RCC 7860 (cell line): ENCODE data around the gene OR51L1.
A peak's percentile ranks its signal among the peaks of the same experiment; 100 is the strongest.
"Not testable (repeated sequence)": the region's sequence is repeated elsewhere in the genome, so short reads cannot be mapped to it uniquely, and the experiment has no call there.

ENCODE experiments used
- DNase-seq: peaks from one replicate; pipeline ENCODE4 v3.0.0-alpha.2; 2015; ENCODE audit warnings: low spot score
- FAIRE-seq: peaks from 2 replicates; lab custom pipeline; 2012; peaks lifted over from hg19 to GRCh38; lab: Jason Lieb, UNC

The OR51L1 gene, protein sequence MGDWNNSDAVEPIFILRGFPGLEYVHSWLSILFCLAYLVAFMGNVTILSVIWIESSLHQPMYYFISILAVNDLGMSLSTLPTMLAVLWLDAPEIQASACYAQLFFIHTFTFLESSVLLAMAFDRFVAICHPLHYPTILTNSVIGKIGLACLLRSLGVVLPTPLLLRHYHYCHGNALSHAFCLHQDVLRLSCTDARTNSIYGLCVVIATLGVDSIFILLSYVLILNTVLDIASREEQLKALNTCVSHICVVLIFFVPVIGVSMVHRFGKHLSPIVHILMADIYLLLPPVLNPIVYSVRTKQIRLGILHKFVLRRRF

GRCh38 chr11:4994551-4994950 lies at the start of gene OR51L1:
Gene OR51L1 (plus strand): TSS chr11:4994851. CDS start chr11:4998983, 4,132 bp downstream.
- FAIRE-seq (no peak), DNase-seq (no peak)

GRCh38 chr11:4947505-4947904 lies 47.1 kb upstream of the OR51L1 start, which contains the start of gene OR51A4:
Gene OR51A4 (minus strand): TSS chr11:4947605. CDS start chr11:4947100, 505 bp downstream.
- DNase-seq (no peak), FAIRE-seq (no peak)

- FAIRE-seq, DNase-seq: not testable (repeated sequence)
These were observed 39.0 kb upstream of the OR51L1 start, which contains the start of gene OR51A2 for GRCh38 chr11:4955613-4956012. Gene OR51A2 (minus strand): TSS chr11:4955713. CDS start chr11:4955713, 0 bp downstream.

DNA sequence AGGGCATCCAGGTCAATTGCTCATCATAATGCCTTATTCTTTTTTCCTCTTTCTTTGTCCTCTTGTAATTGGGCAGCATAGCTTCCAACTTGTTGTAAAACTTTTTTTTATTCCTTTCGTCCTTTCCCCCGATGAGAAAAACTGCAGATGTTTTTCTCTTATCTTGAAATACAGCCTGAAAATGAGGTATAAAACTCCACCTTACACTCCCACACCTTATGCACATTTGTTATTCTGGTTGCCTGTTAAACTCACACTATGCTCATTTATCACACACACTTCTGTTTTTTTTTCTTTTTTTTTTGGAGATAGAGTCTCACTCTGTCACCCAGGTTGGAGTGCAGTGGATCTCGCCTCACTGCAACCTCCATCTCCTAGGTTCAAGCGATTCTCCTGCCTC lies 37.3 kb upstream of the OR51L1 start:
- FAIRE-seq: no peak
- DNase-seq: no peak

DNA sequence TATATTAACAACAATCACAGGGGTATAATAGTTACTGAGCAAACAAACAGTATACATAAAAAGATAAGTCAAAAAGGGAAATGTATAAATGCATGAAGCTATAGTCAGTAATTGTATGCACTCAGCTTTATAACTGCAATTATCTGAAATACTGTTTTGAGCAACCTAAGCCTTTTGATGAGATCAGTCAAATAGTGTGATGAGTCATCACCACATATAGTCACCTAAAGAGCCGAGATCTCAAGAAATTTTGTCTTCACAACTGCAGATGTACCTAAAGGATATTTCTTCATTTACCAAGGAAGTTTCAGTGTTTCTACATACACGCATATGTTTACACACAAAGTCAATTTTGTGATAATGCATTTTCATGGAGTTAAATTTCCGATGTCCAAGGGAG lies 33.8 kb upstream of the OR51L1 start:
- no peak for DNase-seq

GRCh38 chr11:4962816-4963215 lies 31.8 kb upstream of the OR51L1 start:
- no peak for DNase-seq

More for the DNA sequence above, 33.8 kb upstream of the OR51L1 start:
- no peak for FAIRE-seq

GRCh38 chr11:4975436-4975835 lies 19.2 kb upstream of the OR51L1 start:
- FAIRE-seq (no peak), DNase-seq (no peak)

More at GRCh38 chr11:4962816-4963215, 31.8 kb upstream of the OR51L1 start:
- FAIRE-seq: no peak

DNA sequence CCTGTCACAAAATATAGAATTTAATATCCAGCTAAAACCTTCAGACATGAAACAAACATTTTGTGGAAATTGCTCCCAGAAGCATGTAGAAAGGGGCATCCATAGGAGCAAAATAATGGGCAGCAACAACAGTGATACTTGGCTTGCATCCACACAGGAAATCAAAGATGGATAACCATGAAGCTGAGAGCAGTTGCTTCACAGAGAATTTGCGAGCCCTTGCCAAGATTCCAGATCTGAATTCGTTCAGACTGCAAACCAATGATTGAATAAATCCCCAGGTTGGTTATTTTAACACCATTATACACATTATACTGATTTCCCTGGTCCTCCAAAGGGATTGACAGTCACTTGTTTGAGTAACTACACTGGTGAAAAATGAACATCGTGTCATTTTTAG lies 15.6 kb upstream of the OR51L1 start:
- DNase-seq (no peak), FAIRE-seq (no peak)

DNA sequence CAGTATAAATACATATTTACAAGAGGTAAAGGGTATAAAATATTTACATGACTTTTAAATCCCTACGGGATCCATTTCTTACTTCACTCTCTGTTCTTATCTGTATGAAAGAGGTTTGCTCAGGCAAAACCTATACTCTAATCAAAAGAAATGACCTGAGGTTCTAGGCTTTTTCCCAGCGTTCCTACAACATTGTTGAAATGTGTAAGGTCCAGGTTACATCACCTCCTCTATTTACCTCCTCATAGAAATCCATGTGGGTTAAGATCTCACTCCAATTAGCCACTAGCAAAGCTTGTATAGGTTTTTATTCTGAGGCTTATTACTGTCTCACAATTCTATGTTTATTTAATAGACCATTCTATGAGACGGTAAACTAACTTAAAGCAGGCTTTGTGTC lies 12.0 kb upstream of the OR51L1 start:
- DNase-seq: no peak
- no peak for FAIRE-seq

DNA sequence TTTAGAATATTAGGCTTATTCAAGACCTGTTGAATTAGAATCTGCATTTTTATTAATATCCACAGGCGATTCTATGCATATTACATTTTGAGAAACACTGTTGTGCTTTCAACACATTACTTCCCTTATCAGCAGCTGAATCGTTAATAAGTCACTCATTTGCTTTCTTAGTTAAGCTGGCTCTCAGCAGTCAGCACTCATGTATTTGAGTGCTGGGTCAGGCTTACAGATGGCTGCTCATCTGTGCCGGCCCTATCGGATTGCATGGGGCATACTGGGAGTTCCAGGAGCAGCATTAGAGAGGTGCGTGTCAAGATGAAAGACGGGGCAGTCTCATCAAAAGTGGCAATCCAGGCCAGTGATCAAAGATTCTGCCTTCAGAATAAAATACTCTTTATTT lies 10.8 kb upstream of the OR51L1 start:
- FAIRE-seq: peak; percentile 32
- peak; percentile 43 for DNase-seq

DNA sequence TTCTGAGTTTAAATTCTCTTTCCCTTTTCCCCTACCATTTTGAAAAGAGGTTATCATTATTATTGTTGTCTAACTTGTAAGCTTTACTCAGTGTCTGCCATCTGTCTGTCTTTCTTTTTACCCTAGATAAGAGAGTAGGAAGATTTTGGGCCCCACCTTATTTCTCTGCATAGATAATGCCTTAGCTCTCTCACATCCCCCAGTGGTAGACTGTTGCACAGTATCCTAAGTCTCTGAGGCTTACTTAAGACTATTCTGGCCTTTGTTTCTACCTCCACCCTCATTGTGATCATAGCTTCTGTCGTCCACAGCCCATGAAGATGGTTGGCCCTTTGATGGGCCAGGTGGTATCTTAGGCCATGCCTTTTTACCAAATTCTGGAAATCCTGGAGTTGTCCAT lies 3.6 kb upstream of the OR51L1 start:
- DNase-seq (no peak), FAIRE-seq (no peak)

GRCh38 chr11:5004424-5005274 lies 10.0 kb downstream of the OR51L1 start:
- FAIRE-seq: no peak

DNA sequence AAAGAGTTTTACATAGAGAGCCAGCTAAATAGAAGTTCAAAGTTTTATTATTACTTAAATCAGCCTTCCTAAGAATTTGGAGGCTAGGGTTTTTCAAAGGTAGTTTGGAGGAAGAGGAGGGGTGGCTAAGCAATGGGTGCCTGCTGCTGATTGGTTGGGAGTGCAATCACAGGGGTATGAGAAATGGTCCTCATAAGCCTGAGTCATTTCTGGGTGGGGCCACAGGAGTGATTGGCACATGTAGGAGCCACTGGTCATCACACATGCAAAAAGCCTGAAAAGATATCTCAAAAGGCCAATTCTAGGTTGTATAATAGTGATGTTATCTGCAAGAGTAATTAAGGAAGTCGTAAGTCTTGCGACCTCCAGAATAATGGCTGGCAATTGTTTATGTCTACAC lies 12.9 kb downstream of the OR51L1 start:
- FAIRE-seq: no peak
- no peak for DNase-seq

More at GRCh38 chr11:5004424-5005274, 10.0 kb downstream of the OR51L1 start:
- no peak for DNase-seq

DNA sequence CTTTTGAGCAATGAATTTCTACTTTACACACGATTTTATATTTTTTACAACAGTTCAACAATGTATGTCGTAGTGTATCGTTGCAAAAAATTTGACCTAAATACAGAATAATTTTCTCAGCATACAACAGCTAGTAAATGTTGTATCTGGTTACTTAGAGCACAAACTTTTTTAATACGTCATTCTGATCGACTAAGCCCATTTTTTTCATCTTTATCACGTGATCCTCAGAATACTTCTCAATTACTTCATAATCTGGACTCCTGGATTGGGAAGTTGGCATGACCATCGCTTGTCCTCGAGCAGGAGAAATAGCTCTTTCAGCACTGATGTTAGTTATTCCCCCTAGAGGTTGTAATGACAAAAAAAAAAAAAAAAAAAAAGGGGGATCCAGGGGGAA lies 16.6 kb downstream of the OR51L1 start:
- DNase-seq: no peak
- FAIRE-seq: no peak

DNA sequence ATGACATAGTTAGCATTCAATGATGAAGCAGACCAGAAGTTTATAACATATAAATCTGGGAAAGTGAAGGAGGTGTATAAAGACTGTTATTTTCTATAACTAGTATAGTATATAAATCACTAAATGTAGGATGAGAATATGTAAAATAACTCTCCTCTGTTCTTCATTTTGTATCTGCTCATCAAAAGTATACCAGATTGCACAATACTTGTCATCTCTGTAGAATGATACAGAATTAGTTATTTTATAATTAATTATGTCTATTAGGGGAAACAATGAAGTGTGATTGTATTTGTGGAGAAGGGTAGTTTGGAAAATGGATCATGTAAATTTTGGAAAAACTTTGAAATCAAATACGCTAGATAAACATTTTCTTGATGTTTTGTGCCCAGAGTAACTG lies 18.4 kb downstream of the OR51L1 start:
- DNase-seq: no peak
- FAIRE-seq: no peak

- FAIRE-seq (no peak), DNase-seq (no peak)
These were observed 27.3 kb downstream of the OR51L1 start for GRCh38 chr11:5021996-5022395.

GRCh38 chr11:5036669-5037068 lies 42.0 kb downstream of the OR51L1 start:
- FAIRE-seq (no peak), DNase-seq (no peak)

DNA sequence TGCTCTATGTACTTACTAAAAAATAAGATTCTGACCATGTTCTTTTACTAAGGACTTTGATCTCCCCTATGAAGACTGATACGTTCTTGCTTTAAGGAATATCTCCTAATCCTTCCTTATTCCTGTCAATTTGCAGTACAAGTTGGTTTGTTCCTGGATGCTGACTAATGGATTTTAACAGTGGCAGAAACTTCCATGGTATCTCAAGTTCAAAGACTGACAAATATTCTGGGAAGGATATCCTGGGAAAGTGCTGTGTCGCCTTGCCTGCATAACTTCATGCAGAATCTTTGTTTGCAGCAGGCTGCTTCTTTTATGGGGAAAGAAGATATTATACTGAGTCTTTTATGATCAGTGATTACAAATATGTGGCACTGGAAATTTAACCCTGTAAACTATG lies 43.3 kb downstream of the OR51L1 start:
- DNase-seq (no peak), FAIRE-seq (no peak)

- FAIRE-seq (no peak), DNase-seq (no peak)
These were observed 43.7 kb downstream of the OR51L1 start for GRCh38 chr11:5038341-5038740.

DNA sequence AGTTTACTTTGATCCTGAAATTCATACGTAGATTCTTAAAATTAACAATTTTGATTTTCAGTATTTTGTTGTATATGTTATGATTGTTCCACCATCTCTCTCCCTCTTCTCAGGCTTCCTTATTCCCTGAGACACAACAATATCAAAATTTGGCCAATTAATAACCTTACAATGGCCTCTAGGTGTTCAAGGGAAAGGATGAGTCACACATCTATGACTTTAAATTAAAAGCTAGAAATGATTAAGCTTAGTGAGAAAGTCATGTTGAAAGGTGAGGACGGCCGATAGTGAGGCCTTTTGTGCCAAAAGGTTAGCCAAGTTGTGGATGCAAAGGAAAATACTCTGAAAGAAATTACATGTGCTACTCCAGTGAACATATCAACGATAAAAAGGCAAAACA lies 46.2 kb downstream of the OR51L1 start:
- no peak for FAIRE-seq
- DNase-seq: no peak

DNA sequence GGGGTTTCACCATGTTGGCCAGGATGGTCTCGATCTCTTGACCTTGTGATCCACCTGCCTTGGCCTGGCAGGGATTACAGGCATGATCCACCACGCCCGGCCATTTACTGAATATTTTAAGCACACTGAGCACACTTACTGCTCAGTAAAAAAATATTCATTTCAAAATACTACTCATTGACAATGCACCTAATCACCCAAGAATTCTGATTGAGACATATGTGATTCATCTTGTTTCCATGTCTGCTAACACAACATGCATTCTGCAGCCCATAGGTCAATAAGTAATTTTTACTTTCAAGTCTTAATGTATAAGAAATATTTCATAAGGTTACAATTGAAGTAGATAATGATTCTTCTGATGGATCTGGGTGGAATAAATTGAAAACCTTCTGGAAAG lies 47.4 kb downstream of the OR51L1 start:
- FAIRE-seq (no peak), DNase-seq (no peak)

GRCh38 chr11:5043380-5043779 lies 48.7 kb downstream of the OR51L1 start:
- DNase-seq (no peak), FAIRE-seq (no peak)
